Measurements from ENCODE around the gene PVR.
A peak's percentile ranks its signal among the peaks of the same experiment; 100 is the strongest.

GRCh38 chr19:44689290-44690130 lies 45.8 kb downstream of the PVR start:
- peak; percentile 86 for TF ChIP-seq CTCF (conservative IDR thresholded peaks at IDR 0.05; ENCODE audit: low read depth, low read length)
- TF ChIP-seq RAD21 (IDR thresholded peaks at IDR 0.05; ENCODE audit: low read length), result peak; percentile 82
